ENCODE data around the gene RALGPS2.

The RALGPS2 gene

DNA sequence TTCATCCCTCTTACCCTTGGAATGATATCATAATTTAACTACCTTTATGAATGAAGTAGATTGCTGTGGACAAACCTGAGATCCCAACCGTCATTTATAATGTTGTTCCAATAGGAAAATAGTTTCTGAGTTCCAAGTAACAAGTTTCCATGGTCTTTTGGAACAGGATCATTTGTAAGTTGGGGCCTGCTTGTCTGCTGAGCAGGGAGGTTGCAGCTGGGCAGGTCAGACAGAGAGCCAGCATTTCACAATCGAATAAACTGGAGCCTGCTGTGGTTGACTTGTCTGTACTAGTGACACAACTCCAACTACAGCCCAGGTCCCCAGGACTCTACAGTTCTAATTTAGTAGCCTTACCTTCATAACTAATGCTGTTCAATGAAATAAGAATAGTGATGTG lies 18.6 kb upstream of the RALGPS2 start:
- Histone ChIP-seq H3K14ac (ENCODE audit: low read length) (no peak overlapping the region), H3K23ac (ENCODE audit: low read length) (no peak overlapping the region), H3K4me3 (ENCODE audit: low read depth, low read length) (no peak overlapping the region), H3K9ac (ENCODE audit: low read length) (no peak overlapping the region), H4K8ac (ENCODE audit: low read depth, low read length) (no peak overlapping the region), H4K12ac (ENCODE audit: low read depth, low read length) (no peak overlapping the region), H3K4me2 (ENCODE audit: low read length) (no peak overlapping the region), H2BK12ac (ENCODE audit: low read length) (no peak overlapping the region), H4K91ac (ENCODE audit: low read depth, low read length) (no peak overlapping the region), H3K9me3 (ENCODE audit: insufficient read depth, low read depth, low read length) (no peaks in the 10 kb centered on the region), H3K27ac (ENCODE audit: low read depth, low read length) (no peak overlapping the region), H3K79me2 (ENCODE audit: control insufficient read depth, insufficient read depth, low read length, poor library complexity) (no peaks in the 10 kb centered on the region), H3K4ac (ENCODE audit: low read depth, low read length) (no peak overlapping the region), H2BK5ac (ENCODE audit: low read depth, low read length, poor library complexity) (no peak overlapping the region), H3K79me1 (ENCODE audit: low read length) (no peaks in the 10 kb centered on the region), H2BK120ac (ENCODE audit: insufficient read depth, low read length, poor library complexity) (no peak overlapping the region), H2AK5ac (ENCODE audit: low read length) (no peak overlapping the region), H3K27me3 (ENCODE audit: insufficient read depth, low read length) (no peaks in the 10 kb centered on the region), H2AFZ (ENCODE audit: insufficient read depth, low read length, poor library complexity) (no peak overlapping the region), H3K4me1 (ENCODE audit: control insufficient read depth in 1 of 2, insufficient read depth in 2 of 2, low read length in 2 of 2) (no peaks in the 10 kb centered on the region), H3K18ac (ENCODE audit: low read length) (no peak overlapping the region), H3K36me3 (ENCODE audit: control insufficient read depth in 1 of 2, insufficient read depth in 2 of 2, low read length in 2 of 2) (no peaks in the 10 kb centered on the region)
- no CpG with 5 or more reads among the region's 2 CpGs for WGBS (ENCODE audit: extremely low coverage, insufficient coverage, insufficient read length)
- no peak for DNase-seq

DNA sequence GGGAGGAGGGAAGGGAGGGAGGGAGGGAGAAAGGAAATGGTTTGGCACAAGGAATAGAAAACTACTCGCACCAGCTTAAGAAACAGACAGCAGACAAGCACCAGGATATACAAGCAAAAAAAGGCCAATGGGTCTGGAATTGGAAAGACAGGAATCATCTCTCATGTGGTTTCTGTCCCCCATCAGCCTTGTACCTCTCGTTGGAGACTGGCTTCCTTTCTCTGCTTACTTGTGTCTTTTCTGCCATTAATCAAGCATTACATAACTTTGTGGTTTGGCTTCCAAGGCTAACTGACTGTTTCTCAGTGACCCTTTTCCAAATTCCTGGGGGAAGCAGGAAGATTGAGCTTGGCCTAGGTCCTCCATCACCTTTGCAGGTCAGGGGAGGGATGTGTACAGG lies 11.8 kb upstream of the RALGPS2 start:
- Histone ChIP-seq H2AK5ac (ENCODE audit: low read length) (no peak overlapping the region), H3K4me3 (ENCODE audit: low read depth, low read length) (no peak overlapping the region), H3K79me1 (ENCODE audit: low read length) (no peaks in the 10 kb centered on the region), H4K12ac (ENCODE audit: low read depth, low read length) (no peak overlapping the region), H3K79me2 (ENCODE audit: control insufficient read depth, insufficient read depth, low read length, poor library complexity) (no peaks in the 10 kb centered on the region), H3K4me2 (ENCODE audit: low read length) (no peak overlapping the region), H3K23ac (ENCODE audit: low read length) (no peak overlapping the region), H4K8ac (ENCODE audit: low read depth, low read length) (no peak overlapping the region), H2AFZ (ENCODE audit: insufficient read depth, low read length, poor library complexity) (no peak overlapping the region), H4K91ac (ENCODE audit: low read depth, low read length) (no peak overlapping the region), H3K9ac (ENCODE audit: low read length) (no peak overlapping the region), H3K27me3 (ENCODE audit: insufficient read depth, low read length) (no peaks in the 10 kb centered on the region), H2BK5ac (ENCODE audit: low read depth, low read length, poor library complexity) (no peak overlapping the region), H3K9me3 (ENCODE audit: insufficient read depth, low read depth, low read length) (no peaks in the 10 kb centered on the region), H3K18ac (ENCODE audit: low read length) (no peak overlapping the region), H3K4ac (ENCODE audit: low read depth, low read length) (no peak overlapping the region), H3K14ac (ENCODE audit: low read length) (no peak overlapping the region), H2BK12ac (ENCODE audit: low read length) (no peak overlapping the region), H3K36me3 (ENCODE audit: control insufficient read depth in 1 of 2, insufficient read depth in 2 of 2, low read length in 2 of 2) (no peaks in the 10 kb centered on the region), H2BK120ac (ENCODE audit: insufficient read depth, low read length, poor library complexity) (no peak overlapping the region), H3K4me1 (ENCODE audit: control insufficient read depth in 1 of 2, insufficient read depth in 2 of 2, low read length in 2 of 2) (no peaks in the 10 kb centered on the region), H3K27ac (ENCODE audit: low read depth, low read length) (no peak overlapping the region)
- no CpG with 5 or more reads among the region's 2 CpGs for WGBS (ENCODE audit: extremely low coverage, insufficient coverage, insufficient read length)
- DNase-seq = no peak

DNA sequence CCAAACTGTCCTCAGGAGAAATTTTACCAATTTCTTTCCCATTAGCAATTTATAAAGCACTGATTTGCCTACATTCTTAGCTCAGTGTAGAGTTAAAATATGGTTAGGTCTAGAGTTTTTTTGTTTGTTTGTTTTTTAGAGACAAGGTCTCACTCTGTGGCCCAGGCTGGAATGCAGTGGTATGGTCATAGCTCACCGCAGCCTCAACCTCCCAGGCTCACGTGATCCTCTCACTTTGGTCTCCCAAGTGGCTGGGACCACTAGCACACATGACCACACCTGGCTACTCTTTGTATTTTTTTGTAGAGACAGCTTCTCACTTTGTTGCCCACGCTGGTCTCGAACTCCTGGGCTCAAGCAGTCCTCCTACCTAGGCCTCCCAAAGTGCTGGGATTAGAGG lies 10.6 kb upstream of the RALGPS2 start:
- no peak overlapping the region for H4K8ac ChIP-seq (ENCODE audit: low read depth, low read length)
- H3K27me3 ChIP-seq (ENCODE audit: insufficient read depth, low read length) = no peaks in the 10 kb centered on the region
- H2AK5ac ChIP-seq (ENCODE audit: low read length) = no peak overlapping the region
- no peak overlapping the region for H2BK5ac ChIP-seq (ENCODE audit: low read depth, low read length, poor library complexity)
- H3K36me3 ChIP-seq (ENCODE audit: control insufficient read depth in 1 of 2, insufficient read depth in 2 of 2, low read length in 2 of 2) = no peaks in the 10 kb centered on the region
- H3K18ac ChIP-seq (ENCODE audit: low read length) = no peak overlapping the region
- DNase-seq = no peak
- H3K79me1 ChIP-seq (ENCODE audit: low read length) = no peaks in the 10 kb centered on the region
- no peak overlapping the region for H2BK120ac ChIP-seq (ENCODE audit: insufficient read depth, low read length, poor library complexity)
- no peaks in the 10 kb centered on the region for H3K9me3 ChIP-seq (ENCODE audit: insufficient read depth, low read depth, low read length)
- no peak overlapping the region for H3K27ac ChIP-seq (ENCODE audit: low read depth, low read length)
- no peaks in the 10 kb centered on the region for H3K79me2 ChIP-seq (ENCODE audit: control insufficient read depth, insufficient read depth, low read length, poor library complexity)
- no CpG with 5 or more reads among the region's 4 CpGs for WGBS (ENCODE audit: extremely low coverage, insufficient coverage, insufficient read length)
- H3K23ac ChIP-seq (ENCODE audit: low read length) = no peak overlapping the region
- no peak overlapping the region for H3K4ac ChIP-seq (ENCODE audit: low read depth, low read length)
- no peak overlapping the region for H3K9ac ChIP-seq (ENCODE audit: low read length)
- no peak overlapping the region for H3K14ac ChIP-seq (ENCODE audit: low read length)
- H3K4me2 ChIP-seq (ENCODE audit: low read length) = no peak overlapping the region
- no peaks in the 10 kb centered on the region for H3K4me1 ChIP-seq (ENCODE audit: control insufficient read depth in 1 of 2, insufficient read depth in 2 of 2, low read length in 2 of 2)
- no peak overlapping the region for H4K12ac ChIP-seq (ENCODE audit: low read depth, low read length)
- no peak overlapping the region for H2BK12ac ChIP-seq (ENCODE audit: low read length)
- H3K4me3 ChIP-seq (ENCODE audit: low read depth, low read length) = no peak overlapping the region
- H4K91ac ChIP-seq (ENCODE audit: low read depth, low read length) = no peak overlapping the region
- H2AFZ ChIP-seq (ENCODE audit: insufficient read depth, low read length, poor library complexity) = no peak overlapping the region

DNA sequence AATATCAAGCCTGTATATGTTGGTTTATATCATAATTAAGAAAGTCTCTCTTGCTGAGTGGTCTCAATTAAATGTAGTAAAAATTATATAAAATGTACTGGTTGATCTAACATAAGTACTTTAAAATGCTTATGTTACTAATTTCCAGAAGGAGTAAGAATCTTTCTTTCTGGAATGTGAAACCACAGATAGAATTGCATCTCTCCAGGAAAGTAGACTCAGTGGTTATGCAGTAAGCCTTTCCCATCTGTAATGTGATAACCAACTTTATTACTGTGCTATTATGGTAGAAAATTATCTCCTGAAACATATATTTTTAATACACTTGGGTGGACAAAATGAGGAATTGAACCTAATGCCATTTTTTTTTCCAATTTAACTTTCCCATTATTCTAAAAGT lies 8.9 kb upstream of the RALGPS2 start:
- no peak overlapping the region for H3K9ac ChIP-seq (ENCODE audit: low read length)
- no peak overlapping the region for H4K91ac ChIP-seq (ENCODE audit: low read depth, low read length)
- no peak overlapping the region for H3K27ac ChIP-seq (ENCODE audit: low read depth, low read length)
- H3K4me3 ChIP-seq (ENCODE audit: low read depth, low read length) = no peak overlapping the region
- H3K4ac ChIP-seq (ENCODE audit: low read depth, low read length) = no peak overlapping the region
- H3K27me3 ChIP-seq (ENCODE audit: insufficient read depth, low read length) = no peaks in the 10 kb centered on the region
- H3K4me2 ChIP-seq (ENCODE audit: low read length) = no peak overlapping the region
- no peak overlapping the region for H3K14ac ChIP-seq (ENCODE audit: low read length)
- H3K79me2 ChIP-seq (ENCODE audit: control insufficient read depth, insufficient read depth, low read length, poor library complexity) = no peaks in the 10 kb centered on the region
- H4K12ac ChIP-seq (ENCODE audit: low read depth, low read length) = no peak overlapping the region
- no peak overlapping the region for H3K23ac ChIP-seq (ENCODE audit: low read length)
- no peak overlapping the region for H2BK12ac ChIP-seq (ENCODE audit: low read length)
- H4K8ac ChIP-seq (ENCODE audit: low read depth, low read length) = no peak overlapping the region
- no peak overlapping the region for H2AK5ac ChIP-seq (ENCODE audit: low read length)
- H3K18ac ChIP-seq (ENCODE audit: low read length) = no peak overlapping the region
- no peaks in the 10 kb centered on the region for H3K36me3 ChIP-seq (ENCODE audit: control insufficient read depth in 1 of 2, insufficient read depth in 2 of 2, low read length in 2 of 2)
- no peaks in the 10 kb centered on the region for H3K9me3 ChIP-seq (ENCODE audit: insufficient read depth, low read depth, low read length)
- no peak for DNase-seq
- no peaks in the 10 kb centered on the region for H3K79me1 ChIP-seq (ENCODE audit: low read length)
- no peak overlapping the region for H2BK120ac ChIP-seq (ENCODE audit: insufficient read depth, low read length, poor library complexity)
- H3K4me1 ChIP-seq (ENCODE audit: control insufficient read depth in 1 of 2, insufficient read depth in 2 of 2, low read length in 2 of 2) = no peaks in the 10 kb centered on the region
- H2AFZ ChIP-seq (ENCODE audit: insufficient read depth, low read length, poor library complexity) = no peak overlapping the region
- no peak overlapping the region for H2BK5ac ChIP-seq (ENCODE audit: low read depth, low read length, poor library complexity)

DNA sequence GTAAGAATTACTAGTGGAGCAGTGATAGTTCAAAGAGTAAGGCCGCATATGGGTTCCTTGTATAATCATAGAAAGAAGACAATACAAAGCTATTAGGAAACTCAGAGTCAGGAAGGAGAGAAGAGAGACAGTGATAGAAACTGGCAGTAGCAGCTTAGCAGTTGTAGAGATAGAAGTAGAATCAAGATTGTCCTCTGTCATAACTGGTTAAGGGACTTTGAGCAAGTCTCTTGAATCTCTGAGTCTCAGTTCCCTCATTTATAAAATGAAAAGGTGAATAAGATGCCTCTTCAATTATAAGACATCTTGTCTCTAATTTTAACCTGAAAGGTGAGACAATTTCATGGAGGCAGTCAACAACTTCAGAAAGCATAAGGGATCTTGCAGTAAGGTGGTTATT lies 6.5 kb upstream of the RALGPS2 start:
- Histone ChIP-seq H3K79me1 (ENCODE audit: low read length) (no peaks in the 10 kb centered on the region), H3K27ac (ENCODE audit: low read depth, low read length) (no peak overlapping the region), H3K4me2 (ENCODE audit: low read length) (no peak overlapping the region), H2AK5ac (ENCODE audit: low read length) (no peak overlapping the region), H3K4me1 (ENCODE audit: control insufficient read depth in 1 of 2, insufficient read depth in 2 of 2, low read length in 2 of 2) (no peaks in the 10 kb centered on the region), H3K4me3 (ENCODE audit: low read depth, low read length) (no peak overlapping the region), H4K12ac (ENCODE audit: low read depth, low read length) (no peak overlapping the region), H2BK12ac (ENCODE audit: low read length) (no peak overlapping the region), H3K9me3 (ENCODE audit: insufficient read depth, low read depth, low read length) (no peaks in the 10 kb centered on the region), H3K23ac (ENCODE audit: low read length) (no peak overlapping the region), H3K4ac (ENCODE audit: low read depth, low read length) (no peak overlapping the region), H2BK120ac (ENCODE audit: insufficient read depth, low read length, poor library complexity) (no peak overlapping the region), H4K91ac (ENCODE audit: low read depth, low read length) (no peak overlapping the region), H2BK5ac (ENCODE audit: low read depth, low read length, poor library complexity) (no peak overlapping the region), H3K9ac (ENCODE audit: low read length) (no peak overlapping the region), H3K79me2 (ENCODE audit: control insufficient read depth, insufficient read depth, low read length, poor library complexity) (no peaks in the 10 kb centered on the region), H4K8ac (ENCODE audit: low read depth, low read length) (no peak overlapping the region), H3K18ac (ENCODE audit: low read length) (no peak overlapping the region), H3K36me3 (ENCODE audit: control insufficient read depth in 1 of 2, insufficient read depth in 2 of 2, low read length in 2 of 2) (no peaks in the 10 kb centered on the region), H3K14ac (ENCODE audit: low read length) (no peak overlapping the region), H3K27me3 (ENCODE audit: insufficient read depth, low read length) (no peaks in the 10 kb centered on the region), H2AFZ (ENCODE audit: insufficient read depth, low read length, poor library complexity) (no peak overlapping the region)
- WGBS (ENCODE audit: extremely low coverage, insufficient coverage, insufficient read length) = no CpG with 5 or more reads among the region's 1 CpG
- no peak for DNase-seq
